ENCODE measurements around the gene GRIK3. TPM values are rescaled to one million over a fixed set of nuclear protein-coding genes. Genes with fewer than 3 reads are reported as not detected.
A peak's percentile ranks its signal among the peaks of the same experiment; 100 is the strongest.
"Not testable (repeated sequence)": the region's sequence is repeated elsewhere in the genome, so short reads cannot be mapped to it uniquely, and the experiment has no call there.

Gene GRIK3
- total RNA-seq (2014; rRNA removed; shearing (Covaris generic)), result 0.17 TPM in 1 of 2 replicates, not detected in the other

DNA sequence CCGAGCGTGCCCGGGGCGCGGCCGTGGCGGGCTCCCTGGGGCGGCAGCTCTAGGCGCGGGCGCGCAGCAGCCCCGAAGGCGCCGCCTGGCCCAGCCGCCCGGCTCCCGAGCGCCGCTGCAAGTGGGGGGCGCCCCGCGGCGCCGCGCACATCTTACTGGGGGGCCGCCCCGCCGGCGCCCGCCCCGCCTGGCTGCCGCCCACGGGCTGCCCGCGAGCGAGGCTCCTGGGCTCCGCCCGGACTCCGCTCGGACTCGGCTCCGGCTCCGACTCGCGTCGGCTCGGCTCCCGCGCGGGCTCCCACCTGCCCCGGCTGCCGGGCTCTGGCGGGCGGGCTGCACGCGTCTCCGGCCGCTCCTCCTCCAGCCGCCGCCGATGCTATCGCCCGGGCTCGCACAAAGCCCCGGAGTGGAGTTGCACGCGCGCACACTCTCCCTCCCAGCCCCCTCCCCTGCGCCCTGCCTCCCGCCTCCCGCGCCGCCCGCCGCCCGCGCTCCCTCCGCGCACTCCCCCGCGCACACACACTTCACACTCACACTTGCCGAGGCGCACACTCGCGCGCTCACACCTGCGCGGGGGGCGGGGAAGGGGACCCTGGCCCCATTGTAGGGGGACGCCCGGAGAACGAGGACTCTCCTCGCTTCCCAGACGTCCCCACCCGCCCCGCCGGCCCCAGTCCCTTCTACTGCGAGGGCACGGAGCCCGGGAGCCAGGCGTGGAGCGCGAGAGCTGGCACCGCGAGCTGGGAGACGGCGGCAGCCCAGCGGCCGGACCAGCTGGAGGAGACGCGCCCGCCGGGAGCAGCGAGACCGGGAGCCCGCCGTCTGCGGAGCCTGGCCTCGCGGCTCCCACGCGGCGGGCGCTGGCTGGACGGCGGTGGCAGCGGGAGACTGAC is at the start of gene GRIK3:
TSS of gene GRIK3 (minus strand) at position 395 of the 893 bp plus-strand sequence. CDS start 407 bp downstream, outside the sequence.
- peak; percentile 37 for DNase-seq (ENCODE audit: low read depth)

GRCh38 chr1:37084013-37084412 is 49.7 kb upstream of the GRIK3 start:
- no peak for DNase-seq (ENCODE audit: low read depth)

- no peak for DNase-seq (ENCODE audit: low read depth)
Observed at GRCh38 chr1:37083603-37084002, 49.3 kb upstream of the GRIK3 start.

- not testable (repeated sequence) for DNase-seq (ENCODE audit: low read depth)
Observed at GRCh38 chr1:37080296-37080986, 46.1 kb upstream of the GRIK3 start.

GRCh38 chr1:37078866-37079265 is 44.6 kb upstream of the GRIK3 start:
- DNase-seq (ENCODE audit: low read depth), result no peak

DNA sequence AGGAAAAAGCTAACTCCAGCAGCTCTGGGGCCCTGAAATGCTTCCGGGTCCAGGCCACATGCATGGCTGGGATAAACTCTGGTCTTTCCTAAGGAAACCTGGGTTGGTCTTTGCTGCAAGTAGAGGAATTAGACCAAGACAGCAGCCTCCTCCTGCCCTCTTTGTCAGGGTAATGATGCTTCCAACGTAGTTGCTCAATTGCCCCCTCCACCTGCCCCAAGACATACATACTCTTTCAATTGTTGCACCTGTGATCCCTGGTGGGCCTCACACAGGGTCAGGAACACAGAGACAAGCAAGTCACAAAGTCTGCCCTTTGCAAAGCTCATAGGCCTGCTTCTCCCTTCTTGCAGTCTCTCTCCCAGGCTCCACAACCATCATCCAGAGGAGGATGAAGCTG is 41.9 kb upstream of the GRIK3 start:
- DNase-seq (ENCODE audit: low read depth), result no peak

- DNase-seq (ENCODE audit: low read depth), result no peak
Observed at GRCh38 chr1:37073854-37074379, 39.6 kb upstream of the GRIK3 start.

DNA sequence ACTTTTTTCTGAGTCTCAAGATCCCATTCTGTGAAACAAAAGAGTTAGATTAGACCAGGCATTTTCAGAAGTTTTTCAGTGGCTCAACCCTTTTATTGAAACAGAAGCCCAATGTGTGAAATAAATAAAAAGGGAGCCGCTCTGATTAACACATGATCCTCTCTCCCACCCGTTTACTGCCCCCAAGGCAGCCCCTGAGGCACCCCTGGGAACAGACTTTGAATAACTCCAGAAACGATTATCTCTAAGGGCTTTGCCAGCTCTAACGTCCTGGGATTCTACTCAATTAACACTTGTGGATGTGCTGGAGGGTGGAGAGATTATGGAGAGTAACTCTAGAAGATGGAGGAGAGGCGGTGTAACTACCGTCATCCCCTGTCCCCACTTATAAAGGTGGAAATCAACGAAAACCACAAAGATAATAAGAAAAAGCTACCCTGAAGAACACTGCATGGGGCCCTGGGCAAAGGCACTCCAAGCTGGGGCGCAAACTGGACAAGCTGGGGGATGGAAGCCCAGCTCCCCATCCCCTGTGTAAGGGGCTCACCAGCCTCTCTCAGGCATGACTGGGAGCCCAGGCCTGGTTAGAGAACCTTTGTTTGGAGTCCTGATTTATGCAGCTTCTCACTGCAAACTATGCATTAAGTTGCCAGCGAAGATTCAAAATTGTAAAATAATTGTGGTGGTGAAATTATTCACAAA is 39.0 kb upstream of the GRIK3 start:
- DNase-seq (ENCODE audit: low read depth), result no peak

GRCh38 chr1:37071829-37072228 is 37.5 kb upstream of the GRIK3 start:
- DNase-seq (ENCODE audit: low read depth), result no peak

DNA sequence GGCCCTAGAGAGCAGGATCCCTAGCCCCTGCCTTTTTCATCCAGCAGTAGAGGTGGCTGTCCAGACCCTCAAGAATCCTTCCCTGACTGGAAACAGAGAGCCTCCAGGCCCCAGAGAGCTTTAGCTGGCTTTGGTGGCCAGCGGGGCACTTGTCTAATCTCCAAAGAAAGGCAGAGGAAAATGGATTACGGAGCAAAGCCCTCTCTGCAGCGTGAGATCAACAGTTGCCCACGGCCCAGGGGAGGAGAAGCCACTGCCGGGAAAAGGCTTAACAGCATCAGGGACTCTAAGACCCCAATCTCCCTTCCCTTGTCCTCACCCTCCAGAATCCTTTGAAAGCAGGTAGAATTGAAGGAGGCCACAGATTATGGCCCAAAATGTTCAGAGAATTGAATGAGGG is 35.8 kb upstream of the GRIK3 start:
- no peak for DNase-seq (ENCODE audit: low read depth)

DNA sequence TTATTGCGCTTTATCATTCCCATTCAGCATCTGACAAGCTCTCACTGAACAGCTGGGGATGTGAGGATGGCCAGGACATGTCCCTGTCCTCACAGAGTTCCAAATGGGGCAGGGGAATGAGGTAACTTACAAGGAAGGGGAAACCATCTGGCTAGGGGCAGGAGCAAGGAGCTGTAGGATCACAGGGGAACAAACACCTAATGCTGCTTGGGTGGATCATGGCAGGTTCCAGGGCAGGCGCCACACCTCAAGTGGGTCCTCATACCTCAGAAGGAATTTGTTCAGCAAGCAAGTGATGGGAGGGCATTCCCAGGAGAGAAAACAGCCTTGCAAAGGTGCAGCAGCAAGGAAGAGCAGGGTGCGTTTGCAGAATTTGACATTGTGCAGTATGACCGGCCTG is 35.1 kb upstream of the GRIK3 start:
- no peak for DNase-seq (ENCODE audit: low read depth)

DNA sequence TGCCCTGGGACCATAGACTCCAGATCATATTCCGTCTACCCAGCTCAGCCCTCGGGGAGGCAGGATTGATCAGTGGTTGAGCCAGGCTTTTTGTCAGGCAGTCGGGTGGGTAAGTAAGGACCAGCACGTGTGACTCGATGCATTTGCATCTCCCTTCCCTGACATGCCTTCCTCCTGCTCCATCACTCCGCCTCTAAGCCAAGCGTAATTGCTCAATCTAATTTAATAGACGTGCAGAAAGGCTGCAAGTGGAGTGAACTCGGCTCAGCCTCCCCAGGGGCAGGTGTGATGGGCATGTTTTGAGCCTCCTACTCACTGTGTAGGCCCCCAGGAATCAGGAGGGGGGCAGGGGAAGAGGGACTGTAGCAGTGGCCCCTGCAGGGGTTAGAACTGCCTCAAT is 34.6 kb upstream of the GRIK3 start:
- DNase-seq (ENCODE audit: low read depth), result no peak

DNA sequence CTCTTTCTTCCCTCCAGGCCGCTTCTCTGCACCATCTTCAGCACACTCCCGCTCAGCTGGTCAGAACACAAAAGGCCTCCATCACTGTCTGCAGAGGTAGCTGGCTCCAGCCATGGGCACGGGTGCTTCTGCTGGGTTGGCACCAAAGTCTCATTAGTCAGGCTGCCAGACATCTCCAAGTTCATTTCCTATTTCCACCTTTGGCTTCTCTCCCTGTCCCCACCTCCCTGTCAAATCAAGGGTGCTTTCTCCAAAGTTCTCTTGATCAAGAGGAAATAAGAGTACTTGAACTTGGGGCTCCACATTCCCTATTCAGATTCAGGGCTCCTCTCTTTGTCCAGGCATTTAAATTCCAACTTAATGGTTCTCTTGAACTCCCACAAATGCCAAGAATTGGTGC is 33.9 kb upstream of the GRIK3 start:
- no peak for DNase-seq (ENCODE audit: low read depth)

- DNase-seq (ENCODE audit: low read depth), result no peak
Observed at GRCh38 chr1:37064039-37064438, 29.7 kb upstream of the GRIK3 start.

- DNase-seq (ENCODE audit: low read depth), result no peak
Observed at GRCh38 chr1:37059346-37059745, 25.0 kb upstream of the GRIK3 start.

- no peak for DNase-seq (ENCODE audit: low read depth)
Observed at GRCh38 chr1:37058424-37058988, 24.2 kb upstream of the GRIK3 start.

GRCh38 chr1:37056325-37056724 is 22.0 kb upstream of the GRIK3 start:
- no peak for DNase-seq (ENCODE audit: low read depth)

- no peak for DNase-seq (ENCODE audit: low read depth)
Observed at GRCh38 chr1:37055631-37056030, 21.3 kb upstream of the GRIK3 start.

DNA sequence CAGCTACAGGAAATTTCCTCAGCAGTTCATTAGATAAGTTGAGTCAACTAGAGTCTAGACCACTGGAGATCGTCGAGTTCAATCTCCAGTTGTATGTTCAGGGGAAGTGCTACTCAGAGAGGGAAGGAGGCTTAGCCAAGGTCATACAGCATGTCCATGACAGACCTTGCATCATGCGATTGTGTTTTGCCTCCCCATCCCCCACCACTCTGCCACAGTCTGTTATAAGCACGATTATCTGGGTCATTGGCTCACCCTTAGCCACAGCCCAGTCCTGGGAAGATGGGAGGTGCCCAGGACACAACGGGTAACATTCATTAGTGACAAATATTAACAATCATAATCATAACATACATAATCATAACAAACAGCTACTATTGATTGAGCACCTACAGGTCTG is 18.9 kb upstream of the GRIK3 start:
- DNase-seq (ENCODE audit: low read depth), result no peak

DNA sequence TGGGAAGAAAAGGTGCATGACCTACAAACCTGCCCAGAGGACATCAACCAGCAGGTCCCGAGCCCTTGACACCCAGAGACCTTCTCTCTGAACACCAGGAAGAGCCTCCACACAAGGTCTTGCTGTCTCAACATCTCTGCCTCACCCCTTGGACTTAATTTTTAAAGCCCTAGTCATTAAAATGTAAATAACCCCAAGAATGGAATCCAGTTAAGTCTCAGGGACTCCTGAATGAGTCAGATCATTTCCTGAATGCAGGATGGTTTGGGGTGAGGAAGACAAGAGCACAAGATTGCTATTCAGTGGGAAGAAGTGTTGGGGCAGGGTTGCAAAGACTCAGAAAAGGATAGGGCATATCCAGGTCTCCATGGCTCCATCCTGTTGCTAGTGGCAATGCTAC is 17.8 kb upstream of the GRIK3 start:
- peak; percentile 31 for DNase-seq (ENCODE audit: low read depth)

GRCh38 chr1:37051346-37051745 is 17.0 kb upstream of the GRIK3 start:
- no peak for DNase-seq (ENCODE audit: low read depth)

- no peak for DNase-seq (ENCODE audit: low read depth)
Observed at GRCh38 chr1:37047542-37047941, 13.2 kb upstream of the GRIK3 start.
